IPS-NIHi11 (cell line): ENCODE data around the gene SEL1L.
"Not testable (repeated sequence)": the region's sequence is repeated elsewhere in the genome, so short reads cannot be mapped to it uniquely, and the experiment has no call there.

Source experiments
- DNase-seq: peaks from one replicate; pipeline ENCODE4 v3.0.0; 2012; ENCODE audit warnings: mixed read lengths, low spot score

The SEL1L gene

DNA sequence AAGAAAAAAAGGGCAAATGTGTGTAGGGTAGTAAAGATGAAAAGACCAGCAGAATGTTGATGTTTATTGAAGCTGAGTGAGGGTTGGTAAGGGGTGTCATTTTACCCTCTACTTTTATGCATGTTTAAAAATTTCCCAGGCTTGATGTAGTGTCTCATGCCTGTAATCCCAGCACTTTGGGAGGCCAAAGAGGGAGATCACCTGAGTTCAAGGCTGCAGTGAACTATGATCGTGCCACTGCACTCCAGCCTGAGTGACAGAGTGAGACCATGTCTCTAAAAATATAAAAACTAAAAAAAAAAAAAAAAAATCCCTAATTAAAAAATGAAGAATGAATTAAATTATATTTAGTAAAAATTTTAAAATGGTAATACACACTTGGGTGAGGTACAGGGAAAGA, 8.5 kb downstream of the SEL1L start:
- no peak for DNase-seq

DNA sequence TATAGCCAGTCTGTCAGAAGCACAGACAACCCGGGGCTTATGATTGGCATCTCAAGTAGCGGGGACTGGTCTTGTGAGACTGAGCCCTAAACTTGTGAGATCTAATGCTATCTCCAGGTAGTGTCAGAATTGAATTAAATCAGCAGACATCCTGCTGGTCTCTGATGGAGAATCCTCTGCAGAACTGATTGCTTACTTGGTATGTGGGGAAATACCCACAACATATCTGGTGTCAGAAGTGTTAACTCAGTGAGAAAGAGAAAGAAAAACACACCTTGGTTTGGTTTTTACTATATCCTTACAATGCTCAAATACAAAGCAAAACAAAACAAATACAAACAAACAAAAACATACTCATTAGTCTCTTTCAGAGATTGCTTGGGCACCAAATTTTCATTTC, 10.0 kb downstream of the SEL1L start:
- DNase-seq: no peak

DNA sequence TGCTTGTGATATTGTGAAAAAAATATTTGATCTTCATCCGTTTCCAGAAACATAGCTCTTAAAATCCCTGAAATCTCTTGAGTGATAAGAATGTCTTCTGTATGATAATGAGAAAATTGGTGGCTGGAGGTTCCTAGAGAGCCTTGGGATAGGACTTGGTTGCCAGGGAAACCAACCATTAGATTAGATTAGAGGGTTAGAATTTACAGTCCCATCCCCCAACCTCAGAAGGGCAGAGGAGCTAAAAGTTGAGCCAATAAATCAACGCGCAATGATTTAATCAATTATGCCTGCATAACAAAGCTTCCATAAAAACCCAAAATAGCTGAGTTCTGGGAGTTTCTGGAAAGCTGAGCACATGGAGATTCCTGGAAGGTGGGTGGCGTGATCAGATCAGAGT, 10.6 kb downstream of the SEL1L start:
- no peak for DNase-seq

DNA sequence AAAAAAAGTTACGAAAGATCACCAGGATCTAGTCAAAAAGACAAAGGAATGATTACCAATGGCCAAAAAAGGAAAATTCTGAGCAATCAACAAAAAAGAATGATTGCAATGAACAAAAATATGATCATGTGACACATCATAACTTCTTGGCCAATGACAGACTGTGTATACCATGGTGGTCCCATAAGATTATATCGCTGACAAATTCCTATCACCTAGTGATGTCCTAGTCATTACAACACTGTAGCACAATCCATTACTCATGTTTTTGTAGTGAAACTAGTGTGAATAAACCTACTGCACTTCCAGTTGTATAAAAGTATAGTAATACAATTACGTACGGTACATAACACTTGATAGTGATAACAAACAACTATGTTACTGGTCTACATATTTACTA, 12.3 kb downstream of the SEL1L start:
- no peak for DNase-seq

DNA sequence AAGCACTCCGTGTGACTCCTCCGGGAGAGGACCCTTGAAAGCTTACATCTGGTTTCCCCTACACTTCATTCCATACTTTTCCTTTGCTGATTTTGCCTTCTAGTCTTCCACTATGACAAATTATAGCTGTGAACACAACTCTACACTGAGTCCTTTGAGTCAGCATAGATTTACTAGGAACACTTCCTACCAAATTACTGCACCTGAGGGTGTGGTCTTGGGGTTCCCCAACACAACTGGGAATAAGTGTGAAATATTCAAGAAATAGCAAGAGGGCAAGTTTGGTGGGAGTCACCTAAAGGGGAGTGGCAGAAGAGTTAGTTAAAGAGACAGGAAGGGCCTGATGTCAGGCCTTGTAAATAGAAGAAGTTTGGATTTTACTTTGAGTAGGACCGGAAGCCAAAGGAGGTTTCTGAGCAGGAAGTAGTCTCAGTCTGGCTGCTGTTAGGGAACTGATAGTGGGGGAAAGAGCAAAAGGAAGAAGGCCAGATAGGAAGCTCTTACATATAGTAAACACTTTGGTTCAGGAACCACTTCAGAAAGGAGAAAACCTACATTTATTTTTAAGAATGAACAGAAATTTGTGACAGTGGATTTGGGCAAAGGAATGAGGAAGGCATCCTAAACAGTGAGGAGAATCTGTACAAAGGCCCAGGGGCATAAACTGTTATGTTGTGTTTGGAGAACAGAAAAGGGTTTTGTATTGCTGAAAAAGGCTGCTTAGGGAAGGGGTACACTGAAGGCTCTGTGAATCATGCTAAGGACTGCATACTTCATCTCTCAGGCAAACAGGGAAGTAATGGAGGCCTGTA, 14.2 kb downstream of the SEL1L start:
- DNase-seq: no peak

DNA sequence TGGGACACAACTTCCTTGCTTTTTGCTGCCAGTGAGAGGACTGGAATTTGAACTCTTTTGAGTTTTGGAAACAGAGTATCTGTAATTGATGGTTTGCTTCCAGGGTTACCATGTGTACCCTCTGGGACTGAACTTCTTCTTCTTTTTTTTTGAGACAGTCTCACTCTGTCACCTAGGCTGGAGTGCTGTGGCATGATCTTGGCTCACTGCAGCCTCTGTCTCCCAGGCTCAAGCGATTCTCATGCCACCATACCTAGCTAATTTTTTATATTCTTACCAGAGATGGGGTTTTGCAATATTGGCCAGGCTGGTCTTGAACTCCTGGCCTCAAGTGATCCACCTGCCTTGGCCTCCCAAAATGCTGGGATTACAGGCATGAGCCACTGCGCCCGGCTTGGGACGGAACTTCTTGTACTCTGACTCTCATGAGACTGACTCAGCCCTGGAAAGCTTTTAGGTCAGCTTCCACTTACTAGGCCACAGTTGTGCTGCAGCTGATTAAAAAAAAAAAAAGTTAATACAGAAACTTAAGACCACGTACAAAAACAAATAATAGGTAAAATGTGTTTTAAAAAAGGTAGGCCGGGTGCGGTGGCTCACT, 15.8 kb downstream of the SEL1L start:
- DNase-seq: no peak

DNA sequence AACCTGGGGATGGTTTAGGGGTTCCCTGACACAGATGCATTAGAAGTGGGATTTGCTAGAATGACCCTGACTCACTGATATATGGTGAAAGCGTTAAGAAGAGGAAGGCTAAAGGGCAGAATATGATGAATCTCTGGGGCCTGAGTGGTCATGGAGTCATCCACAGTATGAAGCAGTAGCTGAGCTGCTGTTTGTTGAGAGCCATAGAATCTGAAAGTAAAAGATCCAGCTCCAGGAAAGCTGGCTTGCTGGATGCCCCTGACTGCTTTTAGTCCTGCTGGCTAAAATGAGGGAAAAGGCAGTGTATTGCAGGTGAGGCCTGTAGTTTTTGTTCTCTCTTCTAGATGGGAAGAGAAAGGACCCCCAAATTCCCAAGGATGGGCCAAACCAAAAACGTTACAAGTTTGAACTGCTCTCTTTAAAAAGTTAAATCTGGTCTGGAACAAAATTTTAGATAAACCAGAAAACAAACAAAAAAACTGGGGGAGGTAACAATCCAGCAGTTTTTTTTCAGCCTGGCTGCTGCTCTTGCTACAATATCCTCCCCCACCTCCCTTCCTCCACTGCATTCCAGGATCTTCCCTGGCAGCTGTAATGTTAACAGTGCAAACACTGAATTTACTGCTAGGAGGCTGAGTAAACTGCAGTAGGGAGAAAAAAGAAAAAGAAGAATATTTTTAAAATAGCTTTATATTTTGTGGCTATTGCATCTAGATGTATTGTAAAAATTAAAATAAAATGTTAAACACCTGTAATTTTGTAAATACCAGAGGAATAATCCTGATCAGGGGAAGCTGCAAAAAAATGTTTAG, 16.5 kb downstream of the SEL1L start:
- DNase-seq: peak; percentile 42

DNA sequence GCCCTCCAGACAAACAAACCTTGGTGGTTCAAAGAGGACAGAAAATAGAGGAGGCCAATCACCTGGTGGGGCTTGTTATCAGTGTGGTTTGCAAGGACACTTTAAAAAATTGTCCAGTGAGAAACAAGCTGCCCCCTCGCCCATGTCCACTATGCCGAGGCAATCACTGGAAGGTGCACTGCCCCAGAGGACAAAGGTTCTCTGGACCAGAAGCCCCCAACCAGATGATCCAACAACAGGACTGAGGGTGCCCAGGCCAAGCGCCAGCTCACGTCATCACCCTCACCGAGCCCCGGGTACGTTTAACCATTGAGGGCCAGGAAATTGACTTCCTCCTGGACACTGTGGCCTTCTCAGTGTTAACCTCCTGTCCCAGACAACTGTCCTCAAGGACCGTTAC, 17.7 kb downstream of the SEL1L start:
- DNase-seq: not testable (repeated sequence)

DNA sequence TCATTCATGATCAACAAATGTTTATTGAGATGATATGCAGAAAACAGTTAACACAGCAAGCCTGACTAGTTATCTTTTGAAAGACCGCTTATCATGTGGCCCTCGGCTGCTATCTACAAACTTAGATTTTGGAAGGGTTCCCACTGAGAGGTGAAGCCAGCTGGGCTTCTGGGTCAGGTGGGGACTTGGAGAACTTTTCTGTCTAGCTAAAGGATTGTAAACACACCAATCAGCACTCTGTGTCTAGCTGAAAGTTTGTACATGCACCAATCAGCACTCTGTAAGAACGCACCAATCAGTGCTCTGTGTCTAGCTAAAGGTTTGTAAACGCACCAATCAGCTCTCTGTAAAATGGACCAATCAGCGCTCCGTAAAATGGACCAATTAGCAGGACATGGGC, 20.8 kb downstream of the SEL1L start:
- DNase-seq: not testable (repeated sequence)

DNA sequence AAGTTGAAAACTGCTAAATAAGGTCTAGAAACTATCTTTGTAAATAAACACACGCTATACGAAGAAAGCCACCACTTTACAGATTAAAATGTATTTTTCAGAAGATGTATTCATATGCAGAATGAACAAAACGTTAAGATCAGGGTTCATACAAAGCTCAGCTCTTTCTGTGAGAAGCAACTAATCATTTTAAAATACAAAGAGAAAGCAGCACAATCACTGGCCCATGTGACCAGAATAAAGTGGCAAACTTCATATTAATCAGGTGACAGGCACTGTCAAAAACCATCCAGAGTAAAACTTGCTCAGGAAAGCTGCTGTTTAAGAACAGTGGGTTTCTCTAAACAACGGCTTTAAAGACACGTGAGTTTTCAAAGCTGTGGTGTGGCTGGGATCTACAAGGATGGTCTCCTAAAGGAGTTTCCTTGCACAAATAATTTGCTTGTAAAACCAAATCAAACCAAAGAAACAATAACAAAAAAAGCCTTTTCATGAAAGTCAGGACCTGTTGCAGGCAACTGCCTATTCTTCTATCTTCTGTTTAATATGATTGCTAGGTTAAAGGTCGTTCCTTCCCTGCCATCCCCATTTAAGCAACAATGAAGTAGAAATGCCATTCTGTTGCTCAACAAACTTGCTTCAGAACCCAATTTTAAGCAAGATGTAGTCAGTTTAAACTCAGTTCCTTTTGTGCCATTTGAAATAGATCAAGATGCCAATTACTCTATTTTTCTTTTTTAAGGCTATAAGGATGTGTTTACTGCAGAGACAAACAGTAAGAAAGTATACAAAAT, 22.3 kb downstream of the SEL1L start:
- no peak for DNase-seq

DNA sequence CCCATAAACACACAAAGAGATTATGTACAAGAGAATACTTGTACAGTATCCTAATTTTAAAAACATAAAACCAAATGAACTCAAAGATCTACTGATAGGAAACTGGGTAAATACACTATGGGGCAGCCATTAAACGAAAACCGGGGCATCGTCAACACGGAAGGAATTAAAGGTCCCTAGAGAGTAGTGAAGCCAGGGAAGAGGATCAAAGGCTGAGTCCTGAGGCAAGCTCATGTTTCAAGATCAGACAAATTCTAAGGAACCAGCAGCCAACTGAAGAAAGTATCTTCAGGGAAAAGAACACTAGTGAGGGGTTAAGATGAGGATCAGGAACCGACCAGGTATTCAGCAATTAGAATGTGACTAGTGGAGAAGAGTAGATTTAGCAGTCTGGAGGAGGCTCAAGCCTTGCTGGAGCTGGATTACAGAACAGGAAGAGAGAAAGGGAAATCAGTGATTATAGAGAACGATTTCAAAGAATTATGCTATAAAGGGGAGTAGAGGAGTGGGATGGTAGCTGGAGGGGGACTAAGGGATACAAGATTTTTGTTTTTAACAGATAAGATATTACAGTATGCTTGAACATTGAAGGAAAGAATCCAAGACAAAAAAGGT, 23.7 kb downstream of the SEL1L start:
- DNase-seq: no peak

DNA sequence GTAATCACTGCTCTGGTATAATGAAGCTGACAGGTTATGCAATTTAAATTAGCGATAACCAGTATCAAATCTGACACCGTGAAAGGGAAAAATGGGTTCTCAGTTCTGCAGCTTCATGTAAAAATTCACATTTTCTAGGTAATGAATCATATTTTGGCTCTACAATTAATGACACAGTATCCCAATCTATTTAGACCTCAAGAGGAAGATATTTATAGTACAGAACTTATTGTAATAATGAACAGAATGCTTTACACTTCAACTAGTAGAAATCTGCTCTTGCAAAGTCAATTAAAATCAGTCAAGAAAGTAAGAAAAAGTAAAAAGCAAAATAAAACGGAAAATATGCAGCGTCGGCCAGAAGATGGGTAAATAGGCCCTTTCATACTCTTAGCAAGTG, 24.3 kb downstream of the SEL1L start:
- DNase-seq: no peak

DNA sequence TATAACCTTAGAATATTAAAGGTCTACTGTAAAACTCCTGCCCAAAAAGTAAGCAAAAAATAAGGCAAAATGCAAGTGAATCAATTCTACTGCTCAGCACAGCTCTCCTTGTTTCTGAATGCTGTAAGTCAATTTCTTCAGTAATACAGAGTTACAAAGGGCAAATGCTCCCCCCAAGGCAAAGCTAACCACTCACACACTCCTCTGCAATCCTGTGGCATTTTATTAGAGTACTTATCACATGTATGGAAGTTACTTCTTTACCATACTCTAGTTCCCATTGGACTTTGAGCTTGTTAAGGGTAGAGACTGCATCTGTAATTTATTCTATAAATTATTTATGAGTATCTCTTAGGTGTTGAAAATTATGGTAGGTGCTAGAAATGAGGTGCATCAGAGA, 27.2 kb downstream of the SEL1L start:
- no peak for DNase-seq

DNA sequence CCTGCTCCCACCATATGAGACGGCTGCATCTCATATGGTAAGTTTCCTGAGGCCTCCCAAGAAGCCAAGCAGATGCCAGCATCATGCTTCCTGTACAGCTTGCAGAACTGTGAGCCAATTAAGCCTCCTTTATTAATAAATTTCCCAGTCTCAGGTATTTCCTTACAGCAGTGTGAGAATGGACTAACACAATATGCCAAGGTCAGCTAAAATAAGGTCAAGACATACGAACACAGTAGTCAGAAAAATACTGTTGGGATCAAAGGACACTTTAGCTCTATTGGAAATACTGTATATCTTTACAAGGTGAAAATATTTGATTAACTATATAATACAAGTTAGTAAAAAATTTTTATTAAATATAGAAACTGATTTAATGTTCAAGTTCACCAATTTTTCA, 28.8 kb downstream of the SEL1L start:
- DNase-seq: no peak

DNA sequence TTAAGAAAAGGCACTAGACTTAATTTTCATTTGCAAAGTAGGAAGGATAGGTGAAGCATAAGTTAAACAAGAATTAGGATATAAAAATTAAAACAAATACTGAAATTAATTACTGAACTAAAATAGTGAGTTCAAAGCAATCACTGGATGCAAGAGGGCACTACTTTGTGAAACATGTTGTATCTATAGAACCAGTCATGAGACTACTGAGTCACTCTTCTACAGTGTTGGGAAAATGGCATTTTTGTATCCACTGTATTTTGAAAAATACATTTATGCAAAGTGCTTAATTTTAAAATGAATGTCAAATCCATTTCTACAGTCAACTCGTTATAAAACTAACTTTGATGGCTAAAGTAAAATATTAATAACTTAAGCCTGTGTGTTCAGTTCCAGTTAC, 47.9 kb downstream of the SEL1L start:
- DNase-seq: no peak

DNA sequence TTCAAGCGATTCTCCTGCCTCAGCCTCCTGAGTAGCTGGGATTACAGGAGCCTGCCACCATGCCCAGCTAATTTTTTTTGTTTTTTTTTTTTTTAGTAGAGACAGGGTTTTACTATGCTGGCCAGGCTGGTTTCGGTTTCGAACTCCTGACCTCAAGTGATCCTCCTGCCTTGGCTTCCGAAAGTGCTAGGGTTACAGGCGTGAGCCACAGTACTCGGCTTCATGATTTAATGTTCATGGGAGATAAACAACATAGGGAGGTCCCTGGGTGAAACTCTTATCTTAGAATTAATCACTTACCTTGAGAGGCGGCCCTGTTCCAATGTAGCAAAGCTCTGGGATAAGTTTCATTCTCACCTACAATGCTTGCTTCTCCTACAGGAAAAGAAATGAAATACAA, 48.3 kb downstream of the SEL1L start:
- DNase-seq: no peak

DNA sequence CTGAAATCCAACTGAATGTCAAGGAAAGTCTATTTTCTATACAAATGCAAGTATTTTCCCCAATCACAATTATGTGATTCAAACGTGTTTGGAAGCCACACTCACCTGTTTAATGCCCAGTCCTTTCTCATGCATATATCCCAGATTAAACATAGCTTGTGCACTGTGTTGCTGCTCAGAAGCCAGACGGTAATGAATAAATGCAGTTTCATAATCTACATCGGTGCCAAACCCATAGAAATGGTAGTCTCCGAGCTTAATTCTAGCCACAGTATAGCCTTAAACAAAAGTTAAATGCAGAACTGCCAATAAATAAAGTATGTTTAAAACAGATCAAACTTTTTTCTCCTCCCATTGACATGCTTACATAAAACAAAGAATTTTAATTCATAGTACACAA, 49.5 kb downstream of the SEL1L start:
- DNase-seq: no peak

DNA sequence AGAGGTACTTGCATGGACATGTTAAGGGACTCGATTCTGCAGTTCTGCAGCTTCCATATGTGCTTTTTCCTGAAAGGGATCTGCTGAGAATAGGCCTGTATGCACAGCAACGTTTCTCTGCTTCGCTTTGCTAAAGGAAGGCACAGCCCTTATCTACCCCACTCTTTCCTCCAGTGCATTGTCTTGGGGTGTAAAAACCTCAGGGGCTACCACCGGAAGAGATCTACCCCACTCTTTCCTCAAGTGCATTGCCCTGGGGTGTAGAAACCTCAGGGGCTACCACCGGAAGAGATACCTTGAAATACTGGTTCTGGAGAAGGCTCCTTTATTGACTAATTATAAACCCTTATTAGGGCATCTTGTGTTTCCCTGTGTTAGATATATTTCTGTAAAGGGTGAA, 52.9 kb downstream of the SEL1L start:
- DNase-seq: no peak

DNA sequence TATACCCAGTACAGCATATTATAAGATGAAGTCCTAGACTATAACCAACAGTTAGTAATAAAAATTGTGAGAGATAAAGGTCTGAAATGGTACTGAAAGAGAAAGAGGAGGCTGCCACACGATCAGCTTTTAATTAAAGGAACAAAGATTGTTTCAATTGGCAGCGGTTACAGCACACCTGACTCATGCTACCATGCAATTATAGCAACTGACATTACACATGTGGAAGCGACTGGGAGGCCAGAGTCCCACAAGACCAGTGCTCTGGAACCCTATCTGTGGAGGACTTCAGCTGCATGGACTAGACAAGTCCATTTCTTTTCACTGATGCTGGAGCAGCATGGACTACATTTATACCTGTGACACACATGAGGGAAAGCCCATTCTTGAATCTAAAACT, 55.2 kb downstream of the SEL1L start:
- no peak for DNase-seq

DNA sequence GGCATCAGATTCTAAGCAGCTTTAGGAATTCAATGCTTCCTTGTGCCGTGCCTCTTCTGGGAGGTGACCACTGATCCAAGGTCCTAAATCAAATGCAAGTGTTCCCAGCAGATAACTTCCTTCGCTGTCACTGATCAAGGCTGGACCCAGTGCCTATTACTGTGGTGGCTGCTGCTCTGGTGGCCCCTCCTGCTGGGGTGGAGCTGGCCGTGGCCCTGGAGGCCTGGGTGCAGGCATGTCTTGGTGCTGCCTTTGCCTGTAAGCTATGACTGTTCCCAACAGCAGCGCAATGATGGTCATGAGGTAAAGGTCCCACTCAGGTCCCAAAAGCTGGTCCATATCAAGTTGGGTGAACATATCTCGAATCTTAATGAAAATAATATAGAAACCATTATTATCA, 56.8 kb downstream of the SEL1L start:
- no peak for DNase-seq

DNA sequence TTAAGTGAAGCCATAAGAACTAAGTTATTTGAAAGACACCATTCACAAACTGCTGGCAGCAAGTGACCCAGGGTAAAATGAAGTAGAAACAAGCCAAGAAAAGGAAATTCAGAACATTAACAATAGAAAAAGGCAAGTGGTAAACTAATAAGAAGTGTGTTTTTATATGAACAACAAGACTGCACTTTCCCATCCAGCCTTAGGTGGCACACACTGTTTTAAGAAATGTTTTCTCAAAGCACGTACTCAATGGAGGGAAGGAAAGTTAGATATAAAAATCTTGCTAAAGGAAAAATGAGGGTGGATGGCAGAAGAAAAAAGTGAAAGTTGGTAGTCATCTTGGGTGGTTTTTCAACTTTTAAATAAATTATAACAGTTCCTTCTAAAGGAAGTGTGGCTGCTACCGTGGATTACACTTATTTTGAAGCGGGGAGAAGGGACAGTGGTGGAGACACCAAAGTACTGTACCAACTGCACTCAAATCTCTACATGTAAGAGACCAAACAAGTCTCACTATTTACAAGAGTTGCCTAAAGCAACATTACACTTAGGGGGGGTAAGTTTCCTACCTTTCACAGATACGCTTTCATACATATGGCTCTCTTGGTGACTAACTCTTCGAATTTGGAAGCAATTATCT, 58.8 kb downstream of the SEL1L start:
- DNase-seq: no peak

DNA sequence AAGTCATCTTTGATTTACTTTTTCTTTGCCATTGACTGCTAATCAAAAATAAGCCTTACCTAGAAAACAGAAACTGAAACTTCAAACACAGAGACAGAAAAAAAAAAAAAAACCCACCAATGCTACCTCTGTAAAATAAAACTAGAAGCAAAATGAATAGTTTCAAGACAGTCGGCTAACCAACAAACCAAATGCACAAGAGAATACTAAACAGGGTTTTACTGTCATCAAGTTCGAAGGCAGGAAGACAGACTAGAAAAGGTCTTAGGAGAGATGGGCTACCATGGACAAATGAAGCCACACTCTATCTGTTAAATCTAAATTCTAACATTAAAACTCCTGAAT, 59.5 kb downstream of the SEL1L start:
- DNase-seq: no peak
